ENCODE data around the gene LRRC8C.
"Not testable (repeated sequence)": the region's sequence is repeated elsewhere in the genome, so short reads cannot be mapped to it uniquely, and the experiment has no call there.

Gene LRRC8C

DNA sequence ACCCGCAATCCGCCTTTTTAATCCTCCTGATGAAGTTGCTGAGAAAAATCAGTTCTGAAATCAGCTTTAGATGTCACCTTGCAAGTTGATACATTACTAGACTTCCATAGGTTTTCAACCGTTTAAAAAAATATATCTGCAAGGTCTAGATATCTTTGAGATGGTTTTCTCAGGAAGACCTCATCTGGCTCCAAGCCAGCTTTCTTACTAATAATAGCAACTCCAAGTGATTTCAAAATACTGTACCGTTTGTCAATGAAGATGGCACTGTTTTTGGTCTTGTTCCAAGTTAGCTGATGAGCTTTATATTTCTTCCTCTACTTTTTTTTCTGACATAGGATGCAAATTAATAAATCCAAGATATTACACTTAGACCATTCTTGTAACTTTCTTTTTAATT is 40.3 kb downstream of the LRRC8C start:
- no peak for DNase-seq

DNA sequence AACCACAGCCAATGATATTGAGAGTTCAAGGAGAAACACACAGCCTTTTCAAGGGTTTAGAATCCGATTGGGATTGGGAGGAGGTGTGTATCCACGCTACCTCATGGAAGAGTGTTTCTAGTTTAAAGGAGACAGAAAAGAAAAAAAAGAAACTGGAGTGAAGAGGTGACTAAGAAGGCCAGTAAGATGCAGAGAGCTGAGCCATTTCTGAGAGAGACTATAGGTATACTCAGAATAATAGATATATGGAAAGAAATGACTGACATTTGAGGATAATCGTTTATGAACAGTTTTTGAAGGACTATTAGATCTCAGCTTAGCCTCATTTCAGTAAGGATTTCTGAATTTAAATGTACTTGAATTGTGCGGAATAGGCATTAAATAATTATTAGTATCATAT is 42.8 kb downstream of the LRRC8C start:
- no peak for DNase-seq

DNA sequence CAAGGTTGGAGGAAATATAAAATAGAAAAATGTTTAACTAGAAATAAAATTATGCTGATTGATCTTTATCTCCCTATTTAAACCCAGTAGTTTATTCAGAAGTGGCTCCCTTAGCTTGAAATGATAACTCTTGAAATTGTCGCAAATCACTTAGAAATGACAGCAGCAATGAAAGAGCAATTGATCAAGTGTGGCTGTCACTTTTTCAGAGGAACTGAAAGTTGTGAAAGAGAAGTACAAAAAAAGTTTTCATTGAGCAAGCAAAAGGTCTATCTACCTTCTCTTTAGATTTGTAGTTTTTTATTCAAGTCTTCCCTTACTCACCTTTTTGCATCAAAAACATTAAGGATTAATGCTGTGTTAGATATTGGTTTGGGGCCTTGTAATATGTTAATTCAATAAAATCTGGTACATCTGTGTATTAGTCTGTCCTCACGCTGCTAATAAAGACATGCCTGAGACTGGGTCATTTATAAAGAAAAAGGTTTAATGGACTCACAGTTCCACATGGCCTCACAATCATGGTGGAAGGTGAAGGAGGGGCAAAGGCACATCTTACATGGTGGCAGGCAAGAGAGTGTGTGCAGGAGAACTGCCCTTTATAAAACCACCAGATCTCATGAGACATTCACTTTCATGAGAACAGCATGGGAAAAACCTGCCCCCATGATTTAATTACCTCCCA is 48.3 kb downstream of the LRRC8C start:
- no peak for DNase-seq

DNA sequence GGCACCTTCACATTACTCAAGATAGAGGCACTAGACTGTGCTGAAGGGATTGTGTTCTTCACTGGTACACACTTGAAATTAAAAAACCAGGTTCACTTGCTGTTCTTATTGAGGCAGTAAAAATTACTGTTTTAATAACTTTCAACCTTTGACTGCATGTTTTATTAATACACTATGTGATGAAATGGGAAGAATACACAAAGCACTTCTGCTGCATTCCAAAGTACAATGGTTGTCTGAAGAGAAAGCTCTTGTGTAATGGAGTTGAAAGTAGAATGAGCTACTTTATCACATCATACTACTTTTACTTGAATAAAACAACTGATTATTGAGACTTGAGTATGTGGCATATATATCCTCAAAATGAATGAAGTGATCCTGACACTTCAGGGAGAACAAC is 49.7 kb downstream of the LRRC8C start:
- no peak for DNase-seq

DNA sequence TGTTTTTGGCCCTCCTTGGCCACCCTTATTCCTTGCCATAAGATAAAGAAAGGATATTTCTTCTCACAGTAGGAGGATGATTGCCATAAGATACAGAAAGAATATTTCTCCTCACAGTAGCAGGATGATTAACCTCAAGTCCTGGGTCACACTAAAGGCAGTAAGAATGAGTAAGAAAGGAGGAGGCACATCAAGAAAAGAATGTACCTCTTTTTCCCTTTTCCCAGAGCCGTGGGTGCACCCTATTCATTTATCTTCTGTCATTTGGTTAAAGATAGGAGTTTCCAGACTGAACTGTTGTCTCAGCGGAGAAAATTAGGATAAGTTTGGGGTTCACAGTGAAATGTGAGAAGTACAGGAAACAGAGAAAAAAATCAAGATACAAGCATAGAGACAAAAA is 52.5 kb downstream of the LRRC8C start:
- DNase-seq = no peak

DNA sequence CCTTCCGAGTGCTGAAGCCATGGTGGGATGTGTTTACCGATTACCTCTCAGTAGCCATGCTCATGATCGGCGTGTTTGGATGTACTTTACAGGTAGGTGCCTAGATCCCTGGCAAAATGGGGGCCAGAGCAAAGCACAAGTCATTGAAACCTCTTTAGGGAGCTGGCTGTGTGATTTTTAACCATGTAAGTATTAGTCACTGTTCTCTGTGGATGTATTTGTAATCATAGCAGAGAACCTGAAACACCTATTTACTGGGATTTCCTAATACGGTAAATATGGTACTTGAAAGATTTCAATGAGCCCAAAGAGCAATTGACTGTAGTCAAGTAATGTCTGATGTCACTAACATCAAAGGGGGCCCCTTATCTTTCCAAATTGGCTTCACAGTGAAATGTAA is 53.6 kb downstream of the LRRC8C start:
- no peak for DNase-seq

DNA sequence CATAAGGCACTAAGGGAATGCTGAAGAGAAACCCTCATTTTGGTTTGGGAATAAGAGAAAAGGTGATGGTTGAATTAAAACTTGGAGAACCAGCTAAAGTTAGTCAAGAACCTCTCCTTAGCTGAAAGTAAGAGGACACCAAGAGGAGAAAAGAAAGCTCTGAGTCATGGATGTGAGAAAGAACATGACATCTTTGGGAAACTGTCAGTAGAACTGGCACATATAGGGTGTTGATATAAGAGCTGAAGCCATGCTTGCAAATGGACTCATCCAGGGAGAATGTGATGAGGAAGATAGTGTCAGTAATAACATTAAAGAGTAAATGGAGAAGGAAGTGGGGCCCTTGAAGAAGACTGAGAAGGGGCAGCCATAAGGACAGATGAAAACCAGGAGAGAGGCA is 54.3 kb downstream of the LRRC8C start:
- DNase-seq = no peak

DNA sequence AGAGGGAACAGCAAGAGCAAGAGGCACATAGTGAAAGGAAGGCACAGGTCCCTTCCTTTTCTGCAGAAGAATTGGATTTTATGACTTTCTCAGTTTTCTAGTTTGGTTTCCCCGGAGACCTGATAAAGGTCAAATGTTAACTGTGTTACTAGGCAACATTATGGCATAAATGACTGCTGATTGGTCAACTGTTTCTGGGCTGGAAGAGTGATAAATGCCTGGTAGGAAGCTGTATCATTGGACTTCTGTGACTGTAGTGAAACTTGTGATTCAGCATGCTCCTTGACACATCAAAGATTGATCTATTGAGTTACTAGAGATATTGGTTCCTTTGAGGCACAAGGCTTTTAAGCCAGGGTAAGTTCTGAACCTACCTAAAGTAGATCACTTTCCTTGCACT is 55.7 kb downstream of the LRRC8C start:
- no peak for DNase-seq

DNA sequence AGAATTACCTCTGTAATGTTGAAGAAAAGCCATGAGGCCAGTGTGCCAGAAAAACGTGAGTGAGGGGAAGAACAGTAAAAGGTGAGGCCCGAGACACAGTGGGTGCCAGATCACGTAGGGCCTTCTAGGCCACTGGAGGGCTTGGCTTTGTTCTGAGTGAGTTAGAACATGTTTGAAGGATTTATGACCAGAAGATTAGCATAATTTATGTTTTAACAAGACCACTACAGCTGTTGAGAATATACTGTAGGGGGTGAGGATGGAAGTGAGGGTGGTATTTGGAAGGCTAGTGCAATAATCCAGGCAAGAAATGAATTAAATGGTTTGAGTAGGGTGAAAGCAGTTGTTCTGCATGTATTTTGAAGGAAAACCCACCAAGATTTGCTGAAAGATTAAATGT is 56.3 kb downstream of the LRRC8C start:
- no peak for DNase-seq

DNA sequence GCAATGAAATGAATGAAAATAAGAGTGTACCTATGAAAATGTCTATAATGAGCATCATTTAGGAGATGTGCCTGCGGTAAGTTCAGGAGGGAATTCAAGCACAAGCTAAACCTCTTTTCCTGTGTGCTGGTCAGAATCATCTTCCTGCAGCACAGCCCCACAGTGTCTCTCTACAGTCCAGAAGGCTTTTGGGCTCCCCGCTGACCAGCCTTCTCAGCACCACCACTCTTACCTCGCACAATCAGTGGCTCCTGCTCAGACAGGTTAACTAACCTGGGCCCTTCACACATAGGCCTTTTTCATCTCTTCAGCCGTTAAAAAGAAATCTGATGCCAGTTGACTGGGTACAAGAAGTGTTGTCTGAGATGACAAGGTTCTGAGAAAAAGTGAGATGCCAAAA is 57.7 kb downstream of the LRRC8C start:
- no peak for DNase-seq

DNA sequence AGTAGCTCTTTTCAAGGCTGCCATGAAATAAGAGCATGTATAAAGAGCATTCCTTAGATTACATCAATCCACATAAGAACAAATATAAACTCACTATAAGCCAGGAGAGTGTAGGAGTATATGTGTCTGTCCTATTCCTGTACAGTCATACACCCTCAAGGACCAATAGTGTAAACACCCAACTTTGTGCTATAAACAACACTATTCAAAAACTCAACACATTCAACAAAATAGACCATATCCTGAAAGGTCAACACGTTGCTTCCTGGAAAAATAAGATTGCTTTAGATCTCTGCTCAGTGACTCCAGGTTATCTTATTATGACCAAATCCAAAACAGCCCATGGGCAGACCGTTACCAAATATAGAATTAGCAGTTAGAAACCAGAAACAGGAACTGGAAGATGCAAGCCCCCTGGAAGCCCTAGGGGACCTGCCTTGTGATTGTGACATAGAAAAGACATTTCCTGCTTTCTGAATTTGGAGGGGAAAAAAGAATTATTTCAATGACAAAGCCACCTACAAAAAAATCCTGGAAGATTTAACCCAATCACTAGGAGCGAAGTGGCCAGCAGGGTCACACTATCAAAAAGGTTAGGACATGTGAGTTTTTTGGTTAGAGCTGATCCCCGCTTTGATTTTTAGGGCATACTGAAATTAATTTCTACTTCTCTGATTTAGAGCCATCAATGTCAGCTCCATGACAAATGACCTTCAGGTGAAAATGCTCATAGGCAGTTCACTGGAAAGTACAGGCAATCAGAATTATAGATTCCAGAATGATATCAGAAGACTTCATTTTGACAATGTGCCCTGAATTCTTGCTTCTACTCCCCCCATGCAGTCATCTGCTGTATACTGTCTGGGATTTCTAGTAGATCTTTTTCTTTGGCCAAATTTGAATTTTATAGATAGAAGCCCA is 59.9 kb downstream of the LRRC8C start:
- no peak for DNase-seq

DNA sequence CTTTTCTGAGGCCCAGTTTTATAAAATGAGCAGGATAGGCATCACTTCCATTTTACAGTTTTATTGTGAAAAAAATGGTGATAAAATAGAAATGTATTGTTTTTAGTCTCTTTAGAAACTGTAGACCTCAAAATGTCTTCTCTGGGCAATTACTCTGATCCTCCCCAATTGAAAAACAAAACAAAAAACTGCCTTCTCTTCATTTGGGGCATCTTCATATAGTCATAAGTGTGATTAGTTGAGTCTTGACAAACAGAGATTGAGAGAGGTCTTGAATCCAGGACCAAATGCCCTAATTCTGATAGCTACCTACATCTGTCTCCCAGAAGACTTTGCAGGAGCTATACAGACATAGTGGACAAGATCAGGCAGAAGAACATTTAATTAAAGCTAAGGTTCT is 62.9 kb downstream of the LRRC8C start:
- DNase-seq = no peak

DNA sequence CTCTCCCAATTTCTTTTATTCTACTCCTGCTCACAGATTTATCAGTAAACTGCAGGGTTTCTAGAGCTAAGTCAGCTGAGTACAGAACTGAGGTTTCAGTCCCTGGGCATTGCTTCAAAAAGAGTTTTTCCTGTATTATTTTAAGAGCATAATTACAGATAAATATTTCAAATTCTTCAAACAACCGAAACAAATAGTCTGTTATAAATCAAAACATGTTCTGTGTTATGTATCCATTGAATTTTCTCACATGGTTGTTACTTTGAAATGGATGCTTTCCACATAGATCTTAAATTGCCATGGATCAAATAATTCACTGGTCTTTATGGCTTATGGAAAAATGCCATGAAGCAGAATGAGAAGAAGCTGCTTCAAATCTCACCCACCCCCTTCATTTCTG is 64.5 kb downstream of the LRRC8C start:
- no peak for DNase-seq

DNA sequence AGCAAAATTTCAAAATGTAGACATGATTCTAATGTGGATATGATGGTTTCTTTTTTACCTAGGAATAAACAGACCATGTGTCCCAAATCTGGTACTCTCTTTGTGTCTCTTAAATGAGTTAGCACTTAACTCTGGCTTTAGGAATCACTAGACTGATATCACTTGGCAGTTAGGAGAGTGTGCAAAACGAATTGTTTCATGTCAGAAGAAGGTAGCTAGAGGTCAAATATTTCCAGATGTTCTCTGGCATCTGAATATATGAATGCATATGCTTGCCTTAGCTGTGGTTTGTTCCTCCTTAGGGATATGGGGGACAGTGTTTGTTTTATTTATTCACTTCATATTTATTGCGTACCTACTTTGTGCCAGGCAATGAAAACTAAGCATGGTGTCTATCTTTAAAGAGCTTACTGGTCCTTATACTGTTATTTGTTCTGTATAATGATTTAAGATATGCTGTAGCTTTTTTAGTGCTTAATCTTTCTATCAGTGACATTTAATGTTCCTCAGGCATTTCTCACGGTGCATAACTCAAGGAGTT is 65.2 kb downstream of the LRRC8C start:
- DNase-seq = no peak

DNA sequence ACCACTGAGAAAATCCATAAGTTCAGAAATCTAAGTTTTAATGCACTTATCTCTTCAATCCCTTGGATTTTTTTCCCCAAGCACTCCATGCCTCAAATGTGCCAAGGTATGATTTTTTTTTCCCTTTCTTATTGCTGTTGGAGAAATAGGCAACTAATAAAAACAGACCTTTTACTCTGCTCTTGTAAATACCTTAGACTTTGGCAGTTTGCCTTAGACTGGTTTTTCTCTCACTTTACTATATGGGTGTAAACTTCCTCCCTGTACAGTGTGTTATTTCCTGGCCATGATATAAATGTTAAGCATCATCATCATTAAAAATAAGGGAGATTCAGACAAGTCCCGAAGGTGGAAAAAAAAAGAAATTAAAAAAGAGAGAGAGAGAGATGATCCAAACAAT is 65.7 kb downstream of the LRRC8C start:
- no peak for DNase-seq

DNA sequence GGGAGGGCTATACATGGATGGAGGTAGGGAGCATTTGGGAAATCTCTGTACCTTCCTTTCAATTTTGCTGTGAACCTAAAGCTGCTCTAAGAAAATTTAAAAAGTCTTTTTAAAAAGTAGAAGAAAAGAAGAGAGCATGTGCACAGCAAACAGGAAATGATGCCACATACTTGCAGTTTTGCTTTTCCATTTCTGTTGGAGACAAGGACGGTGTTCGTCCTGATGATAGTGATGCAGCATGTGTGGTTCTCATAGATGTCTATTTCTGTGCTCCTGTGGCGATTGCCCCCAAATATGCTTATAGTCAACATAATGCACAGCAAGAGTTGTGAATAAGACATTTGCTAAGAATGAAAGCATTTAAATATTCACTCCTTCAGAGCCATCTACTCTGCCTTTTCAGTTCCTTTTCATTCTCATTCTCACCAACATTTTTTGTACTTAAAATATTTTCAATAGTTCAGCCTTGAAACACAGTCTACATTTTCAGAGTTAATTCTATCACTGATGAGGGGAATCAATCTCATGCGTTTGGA is 66.6 kb downstream of the LRRC8C start:
- no peak for DNase-seq

DNA sequence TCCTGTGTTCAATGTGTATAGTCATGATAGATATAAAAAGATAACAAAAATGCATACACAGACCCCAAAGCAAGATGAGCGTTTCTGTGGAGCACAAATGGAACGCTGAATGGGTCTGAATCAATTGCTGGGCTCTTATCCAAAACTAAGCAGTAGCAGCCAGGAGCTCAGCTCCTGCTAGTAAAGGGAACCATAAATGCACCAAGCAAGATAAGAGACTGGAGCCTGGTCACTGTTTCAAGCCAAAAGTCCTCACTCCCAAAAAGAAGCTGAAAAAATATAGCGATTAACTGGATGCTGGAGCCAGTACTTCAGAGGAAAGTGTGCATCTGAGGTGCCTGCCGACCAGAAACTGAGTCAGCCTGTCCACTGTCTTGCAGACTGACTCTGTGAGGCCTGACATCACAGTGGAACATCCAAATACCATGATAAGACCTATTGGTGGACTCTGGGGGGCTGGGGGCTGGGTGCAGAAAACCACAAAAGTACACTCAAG is 68.9 kb downstream of the LRRC8C start:
- DNase-seq = no peak

DNA sequence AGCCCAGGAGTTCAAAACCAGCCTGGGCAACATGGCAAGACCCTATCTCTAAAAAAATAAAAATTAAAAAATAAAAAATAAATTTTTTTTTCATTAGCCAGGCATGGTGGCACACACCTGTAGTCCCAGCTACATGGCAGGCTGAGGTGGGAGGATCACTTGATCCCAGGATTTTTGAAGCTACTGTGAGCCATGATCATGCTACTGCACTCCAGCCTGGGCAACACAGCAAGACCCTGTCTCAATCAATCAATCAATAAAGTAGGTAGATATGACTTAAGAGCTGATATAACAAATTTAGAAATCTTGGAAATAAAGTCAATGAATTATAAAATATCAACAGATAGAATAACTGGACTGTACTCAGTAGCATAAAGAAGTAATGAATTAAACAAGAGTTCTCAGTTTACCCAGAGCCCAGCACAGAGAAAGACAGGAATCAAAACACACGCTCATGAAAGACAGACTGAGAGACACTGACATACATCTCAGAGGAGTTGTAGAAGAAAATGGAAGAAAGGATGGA is 69.7 kb downstream of the LRRC8C start:
- no peak for DNase-seq

DNA sequence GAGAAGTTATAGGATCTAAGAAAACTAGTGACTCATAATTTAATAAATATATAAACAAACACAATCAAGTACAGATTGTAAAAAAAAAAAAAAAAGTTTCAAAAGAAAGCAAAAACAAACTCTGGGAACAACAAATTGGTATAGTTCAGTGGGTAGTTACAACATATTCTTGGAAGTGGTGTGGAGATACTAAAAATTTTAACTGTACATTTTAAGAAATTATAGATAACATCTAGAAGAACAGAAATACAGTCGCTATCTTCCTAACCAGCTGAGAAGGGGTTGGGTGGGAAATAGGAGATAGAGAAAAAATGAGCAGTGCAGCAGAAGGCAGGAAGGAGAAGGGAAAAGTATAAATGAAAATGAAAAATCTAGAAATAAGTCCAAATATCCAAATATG is 70.5 kb downstream of the LRRC8C start:
- no peak for DNase-seq

DNA sequence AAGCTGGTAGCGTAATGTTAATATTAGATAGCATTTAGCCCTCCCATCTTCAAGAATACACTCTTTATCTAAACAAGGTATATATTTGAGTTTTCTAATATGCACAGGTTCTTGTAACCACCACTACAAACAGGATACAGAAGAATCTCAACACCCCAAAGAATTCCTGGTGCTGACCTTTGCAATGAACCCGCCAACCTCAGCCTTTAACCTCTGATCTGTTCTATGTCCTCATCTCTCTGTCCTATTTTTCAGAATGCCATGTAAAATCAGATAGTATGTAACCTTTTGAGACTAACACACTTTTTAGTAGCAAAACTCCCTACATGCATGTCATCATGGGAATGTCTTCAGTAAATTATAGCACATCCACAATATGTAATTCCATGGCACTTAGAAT is 71.1 kb downstream of the LRRC8C start:
- DNase-seq = no peak

DNA sequence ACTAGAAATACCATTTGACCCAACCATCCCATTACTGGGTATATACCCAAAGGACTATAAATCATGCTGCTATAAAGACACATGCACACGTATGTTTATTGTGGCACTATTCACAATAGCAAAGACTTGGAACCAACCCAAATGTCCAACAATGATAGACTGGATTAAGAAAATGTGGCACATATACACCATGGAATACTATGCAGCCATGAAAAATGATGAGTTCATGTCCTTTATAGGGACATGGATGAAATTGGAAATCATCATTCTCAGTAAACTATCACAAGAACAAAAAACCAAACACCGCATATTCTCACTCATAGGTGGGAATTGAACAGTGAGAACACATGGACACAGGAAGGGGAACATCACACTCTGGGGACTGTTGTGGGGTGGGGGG is 72.0 kb downstream of the LRRC8C start:
- not testable (repeated sequence) for DNase-seq

DNA sequence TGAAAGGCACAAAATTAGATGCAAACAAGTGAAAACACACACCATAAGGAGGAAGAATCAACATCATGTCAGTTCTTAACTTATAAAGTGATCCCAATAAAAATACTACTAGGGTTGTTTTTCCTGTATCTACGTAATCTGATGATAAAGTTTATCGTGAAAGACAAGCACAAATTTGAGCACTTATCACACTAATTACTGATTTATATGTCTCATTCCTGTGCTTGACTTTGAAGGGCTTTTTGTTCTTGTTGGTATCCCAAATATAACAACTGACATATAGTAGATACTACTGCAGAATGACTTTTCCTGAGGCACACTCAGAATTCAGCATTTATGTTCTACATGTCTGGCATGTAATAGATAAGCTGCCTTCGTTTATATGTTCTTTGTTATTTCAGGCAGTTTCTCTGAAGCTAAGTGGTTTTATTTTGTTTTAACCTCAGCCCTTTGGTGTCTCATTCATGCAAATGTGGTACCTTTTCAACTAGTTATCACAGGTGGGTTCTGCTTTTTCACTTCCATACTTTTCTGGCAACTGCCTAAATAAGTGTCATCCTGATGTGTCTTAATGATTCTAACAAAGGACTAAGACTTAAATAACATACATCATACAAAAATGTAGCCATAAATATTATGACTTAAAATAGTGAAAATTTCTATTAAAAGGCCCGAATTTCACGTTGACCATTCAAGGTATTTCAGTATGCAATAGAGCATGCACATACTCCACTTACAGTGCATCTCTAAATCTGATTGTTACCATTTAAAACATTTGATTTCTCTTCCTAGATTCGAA is 73.2 kb downstream of the LRRC8C start:
- DNase-seq = no peak

DNA sequence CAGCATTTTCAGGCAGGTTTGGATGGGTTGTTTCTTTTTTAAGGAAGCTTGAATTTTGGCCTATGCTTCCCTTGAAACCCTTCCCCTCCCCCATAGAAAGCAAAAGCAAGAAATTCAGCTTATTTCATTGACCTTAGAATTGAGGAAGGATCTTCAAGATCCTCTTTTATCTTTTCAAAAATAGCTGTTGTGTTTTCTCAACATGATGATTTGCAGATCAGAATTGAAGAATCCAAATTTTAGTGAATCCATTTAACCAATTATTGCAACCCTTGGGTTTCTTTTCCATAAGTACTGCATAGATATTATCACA is 73.7 kb downstream of the LRRC8C start:
- no peak for DNase-seq

All from T1000 (cell line).